SU-DHL-6 (cell line): ENCODE results near the gene SEPHS2.

Experiments used
- CTCF ChIP-seq: fragments of 200-600 bp; sonication (generic); IDR thresholded peaks from one replicate; pipeline ENCODE4 v1.5.1; 2017; ENCODE audit warnings: antibody characterized with exemption, mild to moderate bottlenecking, low read length, moderate library complexity; ENCODE audit not compliant: insufficient read depth, poor library complexity, severe bottlenecking
- EZH2phosphoT487 ChIP-seq: fragments of 200-600 bp; sonication (generic), shearing (Covaris generic); conservative IDR thresholded peaks from 2 replicates; pipeline ENCODE4 v1.6.1; 2018; ENCODE audit warnings: mild to moderate bottlenecking, antibody characterized with exemption, low read length, moderate library complexity, mixed read lengths

GRCh38 chr16:30406795-30407101 is 38.9 kb downstream of the SEPHS2 start:
- TF ChIP-seq CTCF (no peak), EZH2phosphoT487 (no peak)
